Limb (tissue), 2 donors: Measurements from ENCODE around the gene SVIL.
A peak's percentile ranks its signal among the peaks of the same experiment; 100 is the strongest.
"Not testable (repeated sequence)": the region's sequence is repeated elsewhere in the genome, so short reads cannot be mapped to it uniquely, and the experiment has no call there.

Experiments used
- DNase-seq, 2 donors: peaks; one replicate each; pipeline ENCODE4 v3.0.0-alpha.2; 2016; ENCODE audit errors: extremely low spot score in 2 of 2

SVIL gene

GRCh38 chr10:29488471-29488870 lies 146.3 kb downstream of the SVIL start:
- not testable (repeated sequence) for DNase-seq

DNA sequence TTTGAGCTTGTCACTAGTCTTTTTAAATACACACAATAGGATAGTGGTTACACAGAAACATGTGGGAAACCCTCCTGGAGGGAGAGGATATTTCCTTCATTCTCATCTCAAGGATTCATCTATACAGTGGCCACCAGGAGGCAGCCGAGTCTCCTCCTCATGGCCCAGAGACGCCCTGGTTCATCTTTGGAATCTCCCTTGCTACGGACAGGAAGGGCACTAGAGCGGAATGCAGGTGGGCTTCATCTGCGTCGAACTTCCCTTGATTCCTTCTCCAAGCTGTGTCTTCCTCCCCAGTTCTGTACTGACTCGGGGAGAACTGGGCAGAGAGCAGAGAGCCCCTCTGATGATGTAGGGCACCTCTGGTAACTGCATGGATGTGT lies 146.9 kb downstream of the SVIL start:
- not testable (repeated sequence) for DNase-seq

DNA sequence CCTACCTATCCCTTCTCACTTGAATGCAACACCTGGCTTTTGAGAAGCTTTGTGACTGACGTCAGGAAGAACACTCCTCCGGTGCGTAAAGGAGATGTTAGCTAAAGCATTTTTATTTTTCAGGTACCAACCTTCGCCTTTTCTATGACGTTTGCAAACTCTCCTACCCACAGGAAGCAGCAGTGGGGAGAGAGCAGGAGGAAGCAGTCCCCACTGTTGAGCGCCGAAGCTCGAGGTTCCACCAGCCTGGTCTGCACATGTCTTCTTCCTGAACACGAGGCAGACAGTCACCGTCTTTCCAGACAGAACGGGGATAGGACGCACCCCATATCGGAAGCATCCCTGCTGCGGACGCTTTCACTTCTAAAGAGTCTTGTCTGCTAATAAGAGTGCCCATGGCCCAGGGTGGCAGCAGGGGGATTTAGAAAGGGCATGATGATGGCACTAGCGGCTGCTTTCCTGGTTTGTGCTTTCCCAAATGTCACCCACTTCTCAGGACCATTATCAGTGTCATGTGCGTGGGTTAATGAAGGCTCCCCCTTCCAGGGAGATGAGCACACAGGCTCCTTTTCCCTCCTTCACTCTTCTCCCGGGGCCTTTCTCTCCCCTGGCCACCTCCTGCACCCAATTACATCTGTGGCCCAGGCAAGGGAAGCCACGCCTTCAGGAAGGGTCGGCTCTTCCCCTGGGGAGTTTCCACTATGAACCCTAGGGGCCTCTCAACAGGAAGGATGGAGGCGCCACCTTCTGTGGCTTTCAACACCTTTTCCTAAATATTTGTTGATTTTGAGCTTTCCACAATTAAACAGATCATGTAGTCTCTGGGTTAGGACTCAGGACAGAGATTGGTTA lies 147.5 kb downstream of the SVIL start:
- not testable (repeated sequence) for DNase-seq

- no peak for DNase-seq
Measured at GRCh38 chr10:29486433-29486832, 148.3 kb downstream of the SVIL start.

DNA sequence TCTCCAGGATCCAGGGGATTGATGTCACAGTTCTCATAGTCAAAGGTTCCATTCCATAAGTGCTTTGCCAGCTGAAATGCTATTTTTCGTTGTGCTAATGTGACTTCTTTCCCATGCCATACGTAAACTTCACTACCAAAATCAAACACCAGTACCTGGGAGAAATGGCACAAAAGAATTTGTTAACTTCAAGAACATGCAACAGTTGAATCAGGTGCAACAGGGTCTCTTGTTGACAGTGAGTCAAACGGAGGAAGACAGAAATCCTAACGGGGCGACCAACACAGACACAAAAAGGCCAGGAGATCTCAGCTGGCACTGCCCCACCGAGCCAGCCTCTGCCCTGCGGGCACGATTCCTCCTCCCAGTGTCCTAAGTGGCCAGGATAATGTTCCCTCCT lies 150.1 kb downstream of the SVIL start:
- DNase-seq: not testable (repeated sequence)

- no peak for DNase-seq
Measured at GRCh38 chr10:29482591-29483431, 152.0 kb downstream of the SVIL start.

GRCh38 chr10:29481906-29482440 lies 152.8 kb downstream of the SVIL start:
- no peak for DNase-seq

DNA sequence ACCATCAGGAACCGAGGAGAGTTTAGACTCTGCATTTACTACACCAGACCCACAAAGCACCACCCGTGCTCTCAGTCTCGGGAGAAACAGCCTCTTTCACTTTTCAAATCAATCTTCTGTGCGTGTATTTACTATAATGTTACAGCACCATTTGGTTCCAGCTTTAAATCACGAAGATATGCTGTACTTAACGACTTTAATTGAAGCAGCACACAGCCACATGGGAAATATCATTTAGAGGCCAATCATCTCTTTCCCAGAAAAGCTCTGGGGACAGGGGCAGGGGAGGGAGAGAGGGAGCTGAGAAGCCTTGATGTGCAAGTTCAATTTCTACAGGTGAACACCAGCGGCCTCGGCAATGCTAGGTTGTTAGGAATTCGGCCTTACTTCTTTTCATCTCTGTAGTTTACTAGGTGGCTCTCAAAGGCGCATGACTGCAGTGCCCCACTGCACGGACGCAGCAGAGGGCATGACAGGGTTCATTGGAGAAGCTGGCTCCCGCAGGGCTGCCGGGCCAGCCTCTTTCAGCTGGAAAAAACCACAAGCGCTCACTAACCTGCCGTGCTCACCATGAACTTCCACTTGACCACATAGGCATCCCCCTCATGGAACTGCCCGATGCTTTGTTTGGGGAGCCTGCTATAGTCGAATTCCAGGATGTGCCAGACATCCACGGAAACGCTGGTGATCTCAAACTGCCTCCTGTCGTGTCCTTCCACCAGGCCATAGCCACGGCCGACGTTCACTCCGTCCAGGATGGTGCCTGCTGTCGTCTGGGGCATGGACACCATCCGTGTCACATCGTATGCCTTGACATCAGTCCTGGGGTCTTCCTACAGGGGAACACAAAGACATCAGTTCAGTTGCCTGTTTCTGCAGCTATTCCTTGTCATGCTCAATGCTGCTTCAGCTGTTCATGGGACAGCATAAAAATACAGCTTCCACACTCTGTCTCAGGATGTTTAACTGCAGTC lies 154.5 kb downstream of the SVIL start:
- no peak for DNase-seq

GRCh38 chr10:29479081-29479925 lies 155.5 kb downstream of the SVIL start:
- no peak for DNase-seq

GRCh38 chr10:29473406-29474100 lies 161.2 kb downstream of the SVIL start:
- no peak for DNase-seq

- no peak for DNase-seq
Measured at GRCh38 chr10:29473087-29473356, 161.7 kb downstream of the SVIL start.

DNA sequence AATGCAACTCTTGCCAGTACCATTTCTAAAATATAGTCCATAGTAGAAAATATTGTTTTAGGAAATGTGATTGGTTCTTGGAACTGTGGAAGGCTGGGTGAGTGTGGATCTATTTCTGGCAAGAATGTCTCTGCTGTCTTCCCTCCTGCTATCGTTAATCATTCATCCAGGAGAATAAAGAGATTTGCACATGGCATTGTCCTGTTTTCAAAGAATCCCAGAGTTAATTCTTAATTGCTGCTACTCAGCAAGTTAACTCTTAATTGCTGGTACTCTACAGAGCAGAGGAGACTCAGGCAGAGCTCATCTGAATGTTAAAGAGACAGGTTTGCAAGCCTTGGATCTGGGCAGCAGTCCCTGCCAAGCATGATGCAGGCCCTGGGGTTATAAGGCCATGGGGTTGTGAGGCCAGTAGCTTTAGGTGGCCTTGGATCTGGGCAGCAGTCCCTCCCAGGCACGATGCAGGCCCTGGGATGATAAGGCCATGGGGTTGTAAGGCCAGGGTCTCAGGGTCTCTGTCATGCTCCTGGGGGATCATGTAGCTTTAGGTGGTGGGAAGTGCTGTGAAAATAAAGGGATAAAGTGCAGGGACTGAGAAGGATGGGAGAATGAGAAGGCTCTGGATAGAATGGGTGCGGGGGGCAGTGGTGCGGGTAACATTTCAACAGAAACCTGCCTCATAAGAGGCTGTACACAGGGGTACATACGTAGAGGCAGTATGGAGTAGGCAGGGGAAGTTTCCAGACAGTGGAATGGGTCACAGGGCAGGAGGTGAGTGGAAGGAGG lies 162.3 kb downstream of the SVIL start:
- no peak for DNase-seq

DNA sequence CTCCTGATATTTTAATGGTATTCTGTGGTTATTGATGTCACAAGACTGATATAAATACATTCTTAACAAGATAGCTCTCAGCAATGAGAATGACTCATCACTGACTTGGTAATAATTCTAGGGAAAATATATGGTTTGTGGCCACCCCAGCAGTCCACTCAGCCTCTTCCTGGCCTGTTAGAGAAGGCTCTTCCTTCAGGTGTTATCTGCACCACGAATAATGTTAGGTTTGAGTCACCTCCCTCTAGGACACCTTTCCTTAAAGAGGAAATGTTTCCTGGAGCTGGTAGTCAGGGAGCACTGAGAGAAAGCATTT lies 163.3 kb downstream of the SVIL start:
- DNase-seq: no peak

GRCh38 chr10:29470843-29471543 lies 163.8 kb downstream of the SVIL start:
- no peak for DNase-seq

DNA sequence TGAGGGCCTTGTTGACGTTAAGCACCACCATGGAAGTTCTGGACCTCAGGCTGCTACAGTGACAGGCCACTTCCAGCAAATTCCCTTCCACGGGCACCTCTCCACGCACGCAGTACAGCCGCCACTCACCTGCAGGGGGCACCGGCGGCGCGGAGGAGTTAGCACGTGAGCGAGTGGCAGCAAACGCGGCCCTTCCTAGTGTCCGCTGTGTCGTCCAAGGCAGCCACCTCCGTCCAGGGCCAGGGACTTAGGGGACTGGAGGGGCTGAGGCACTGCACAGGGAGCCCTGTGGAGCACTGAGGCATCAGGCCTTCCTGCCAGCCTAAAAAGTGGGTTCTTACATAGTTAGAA lies 164.4 kb downstream of the SVIL start:
- DNase-seq: peak in 1 of 2 donors; percentile 55

DNA sequence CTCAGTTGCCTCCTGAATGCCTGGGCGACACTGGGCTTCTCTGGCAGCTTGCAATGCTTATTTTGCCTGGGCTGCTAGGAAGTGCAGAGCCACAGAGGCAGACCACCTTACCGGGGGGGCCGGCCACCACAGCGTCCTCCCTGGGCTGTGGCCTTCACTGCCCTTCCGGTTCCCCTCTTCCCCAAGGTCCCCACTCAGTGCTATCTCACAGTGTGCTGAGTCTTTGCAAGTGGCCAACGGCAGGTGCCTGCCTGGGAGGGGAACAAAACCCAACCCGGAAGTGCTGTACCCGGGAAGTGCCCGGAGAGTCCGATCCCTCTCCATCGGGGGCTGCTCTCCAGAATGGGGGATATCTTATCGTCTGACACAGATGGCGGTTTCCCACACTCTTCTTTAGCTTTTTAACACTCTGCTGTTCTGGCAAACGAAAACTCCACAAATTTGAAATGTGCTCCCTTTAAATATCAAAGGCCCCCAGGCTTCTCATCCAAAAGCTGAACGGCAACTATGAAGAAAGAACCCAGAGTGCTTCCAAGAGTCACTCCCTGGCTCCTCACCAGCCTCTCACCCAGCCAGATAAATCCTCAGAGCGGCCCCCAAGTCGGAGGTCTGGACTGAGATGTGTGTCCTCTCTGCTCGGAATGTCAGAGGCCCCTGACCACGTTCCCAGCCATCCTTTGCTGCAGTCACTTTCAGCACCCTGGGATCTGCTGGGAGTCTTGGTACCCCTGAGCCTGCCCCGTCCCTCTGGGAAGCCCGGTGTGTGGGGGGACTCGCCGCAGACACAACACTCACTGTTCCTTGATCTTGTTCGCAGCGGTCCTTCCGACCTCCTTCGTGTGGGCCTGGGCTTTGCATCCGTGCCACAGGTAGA lies 165.1 kb downstream of the SVIL start:
- no peak for DNase-seq

DNA sequence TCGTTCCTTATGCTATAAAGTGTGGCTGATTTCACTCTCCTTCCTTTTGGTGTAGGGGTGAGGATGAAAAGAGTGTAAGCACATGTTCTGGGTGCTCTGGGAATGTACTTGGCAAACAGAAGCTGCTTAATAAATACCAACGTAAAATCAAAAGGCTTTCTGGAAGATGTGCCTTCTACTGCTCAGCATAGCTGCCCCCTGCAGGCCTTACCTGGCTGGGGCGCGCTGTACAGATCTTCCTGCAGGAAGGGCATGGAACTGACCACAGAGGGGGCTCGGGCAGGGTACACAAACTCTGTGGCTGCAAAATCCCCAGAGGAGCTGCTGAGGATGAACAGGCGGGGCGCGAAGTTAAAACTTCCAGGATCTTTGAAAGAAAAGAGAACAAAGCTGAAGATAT lies 169.4 kb downstream of the SVIL start:
- DNase-seq: no peak
